AG04450 (cell line): ENCODE data around the gene MYF5. TPM values are rescaled to one million over a fixed set of nuclear protein-coding genes. Genes with fewer than 3 reads are reported as not detected.

Experiments used
- CTCF ChIA-PET: fragments of 300-600, 350-600 bp; formaldehyde crosslinking; extraction: SDS; loops from one replicate; lab custom pipeline; 2022; ENCODE audit warnings: antibody characterized with exemption, inconsistent platforms; lab: Charles Lee
- POLR2A ChIA-PET: fragments of 350-600 bp; formaldehyde crosslinking; extraction: SDS; loops from one replicate; lab custom pipeline; 2021; ENCODE audit warnings: antibody characterized with exemption, inconsistent platforms; lab: Yijun Ruan, JAX
- DNase-seq: peaks from one replicate; pipeline ENCODE4 v3.0.0-alpha.2; 2011; ENCODE audit warnings: low read depth, low spot score
- H3K27ac ChIP-seq: one replicate; pipeline ENCODE4 v1.5.1; 2012; ENCODE audit warnings: low read depth, low read length, control low read depth
- H3K27me3 ChIP-seq: one replicate; pipeline ENCODE4 v1.6.0; 2012; ENCODE audit warnings: low read length; ENCODE audit not compliant: control insufficient read depth, insufficient read depth
- H3K4me3 ChIP-seq: 2 replicates; pipeline ENCODE4 v1.5.1; 2011; ENCODE audit warnings: mild to moderate bottlenecking, low read depth, low read length, control low read depth
- H3K9me3 ChIP-seq: 2 replicates; pipeline ENCODE4 v1.5.1; 2012; ENCODE audit warnings: low read length; ENCODE audit not compliant: control insufficient read depth, insufficient read depth
- polyA plus RNA-seq: library from polyadenylated mRNA; depleted of rRNA; stranded (reverse); fragments of >200 nt; gene quantifications from 2 replicates; pipeline ENCODE4 v1.2.3, GENCODE V29; 2011
- TF ChIP-seq, protein P1 (sequence below): IDR thresholded peaks from 2 replicates; pipeline ENCODE4 v1.5.1; 2011; ENCODE audit warnings: low read depth, low read length, control low read depth, inconsistent platforms

MYF5 gene
- polyA plus RNA-seq, 1 experiment, result not detected

- Histone ChIP-seq H3K27me3 (no peaks in the 10 kb centered on the region), H3K4me3 (no peak overlapping the region), H3K9me3 (no peaks in the 10 kb centered on the region), H3K27ac (no peak overlapping the region)
- TF ChIP-seq, protein P1, sequence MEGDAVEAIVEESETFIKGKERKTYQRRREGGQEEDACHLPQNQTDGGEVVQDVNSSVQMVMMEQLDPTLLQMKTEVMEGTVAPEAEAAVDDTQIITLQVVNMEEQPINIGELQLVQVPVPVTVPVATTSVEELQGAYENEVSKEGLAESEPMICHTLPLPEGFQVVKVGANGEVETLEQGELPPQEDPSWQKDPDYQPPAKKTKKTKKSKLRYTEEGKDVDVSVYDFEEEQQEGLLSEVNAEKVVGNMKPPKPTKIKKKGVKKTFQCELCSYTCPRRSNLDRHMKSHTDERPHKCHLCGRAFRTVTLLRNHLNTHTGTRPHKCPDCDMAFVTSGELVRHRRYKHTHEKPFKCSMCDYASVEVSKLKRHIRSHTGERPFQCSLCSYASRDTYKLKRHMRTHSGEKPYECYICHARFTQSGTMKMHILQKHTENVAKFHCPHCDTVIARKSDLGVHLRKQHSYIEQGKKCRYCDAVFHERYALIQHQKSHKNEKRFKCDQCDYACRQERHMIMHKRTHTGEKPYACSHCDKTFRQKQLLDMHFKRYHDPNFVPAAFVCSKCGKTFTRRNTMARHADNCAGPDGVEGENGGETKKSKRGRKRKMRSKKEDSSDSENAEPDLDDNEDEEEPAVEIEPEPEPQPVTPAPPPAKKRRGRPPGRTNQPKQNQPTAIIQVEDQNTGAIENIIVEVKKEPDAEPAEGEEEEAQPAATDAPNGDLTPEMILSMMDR, result no peak
- POLR2A ChIA-PET, result no interaction called here
- CTCF ChIA-PET, result no interaction called here
- no peak for DNase-seq
These were observed 35.8 kb downstream of the MYF5 start for GRCh38 chr12:80752464-80752863.

DNA sequence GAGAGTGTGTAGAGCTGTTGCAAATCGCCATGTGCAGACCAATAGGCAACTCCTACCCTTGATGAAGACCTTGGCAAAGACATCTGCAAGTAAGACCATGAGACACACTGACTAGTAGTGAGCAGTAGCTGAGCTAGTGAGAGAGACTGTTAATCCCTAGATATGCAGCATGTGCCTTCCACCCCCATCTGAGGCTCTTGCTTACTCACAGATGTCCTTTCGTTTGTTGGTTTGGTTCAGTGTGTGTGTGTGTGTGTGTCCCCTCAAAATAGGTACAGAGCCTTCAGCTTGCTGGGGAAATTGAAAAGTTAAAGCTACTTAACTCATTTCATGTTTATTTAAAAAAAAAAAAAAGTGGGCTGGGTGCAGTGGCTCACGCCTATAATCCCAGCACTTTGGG, 37.6 kb downstream of the MYF5 start:
- TF ChIP-seq, protein P1, result no peak
- no peak for DNase-seq
- Histone ChIP-seq H3K27ac (no peak overlapping the region), H3K9me3 (no peaks in the 10 kb centered on the region), H3K27me3 (no peaks in the 10 kb centered on the region), H3K4me3 (no peak overlapping the region)
- ChIA-PET CTCF (no interaction called here), POLR2A (interaction anchor here (0.7 kb wide), 1 partner anchor 172 kb away, joined by 3 read pairs; no protein-coding TSS in a partner anchor)

GRCh38 chr12:80756875-80757274, 40.2 kb downstream of the MYF5 start:
- DNase-seq, result no peak
- TF ChIP-seq, protein P1, result no peak
- CTCF ChIA-PET, result no interaction called here
- no peaks in the 10 kb centered on the region for H3K9me3 ChIP-seq
- H3K27me3 ChIP-seq, result no peaks in the 10 kb centered on the region
- POLR2A ChIA-PET, result no interaction called here
- no peak overlapping the region for H3K4me3 ChIP-seq
- no peak overlapping the region for H3K27ac ChIP-seq

DNA sequence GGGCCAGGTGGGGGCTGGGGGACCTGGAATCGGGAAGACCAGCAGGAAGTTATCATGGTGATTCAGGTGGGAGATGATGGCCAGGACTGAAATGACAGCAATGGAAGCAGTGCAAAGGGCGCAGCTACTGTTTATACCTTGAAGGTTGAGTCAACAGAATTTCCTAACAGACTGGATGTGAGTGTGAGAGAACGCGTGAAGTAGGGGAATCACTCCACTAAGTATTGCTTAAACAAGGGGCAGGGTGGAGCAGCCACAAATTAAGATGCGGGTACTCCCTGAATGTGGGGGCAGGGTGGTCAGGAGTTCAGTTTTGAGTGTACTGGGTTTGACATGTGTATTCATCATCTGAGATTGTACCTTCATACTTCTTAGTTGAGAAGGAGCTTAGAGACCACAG, 45.1 kb downstream of the MYF5 start:
- TF ChIP-seq, protein P1, result no peak
- no peaks in the 10 kb centered on the region for H3K9me3 ChIP-seq
- POLR2A ChIA-PET, result no interaction called here
- no peak for DNase-seq
- CTCF ChIA-PET, result interaction anchor here (0.8 to 4.4 kb wide), 5 partner anchors 22 to 566 kb away, joined by 3 to 29 read pairs (median 3); no protein-coding TSS in a partner anchor
- H3K27ac ChIP-seq, result no peak overlapping the region
- no peak overlapping the region for H3K4me3 ChIP-seq
- no peaks in the 10 kb centered on the region for H3K27me3 ChIP-seq

- no peaks in the 10 kb centered on the region for H3K27me3 ChIP-seq
- no peak for DNase-seq
- no peaks in the 10 kb centered on the region for H3K9me3 ChIP-seq
- no peak overlapping the region for H3K4me3 ChIP-seq
- no peak overlapping the region for H3K27ac ChIP-seq
- TF ChIP-seq, protein P1, result peak; percentile 70
- ChIA-PET POLR2A (no interaction called here), CTCF (interaction anchor here (0.6 to 4.4 kb wide), 11 partner anchors 12 to 569 kb away, joined by 3 to 29 read pairs (median 3); no protein-coding TSS in a partner anchor)
These were observed 47.2 kb downstream of the MYF5 start for GRCh38 chr12:80763874-80764273.
